ENCODE results near the gene WHRN.

WHRN gene

GRCh38 chr9:114400772-114401171 lies 104.5 kb downstream of the WHRN start:
- DNase-seq (ENCODE audit: low spot score) (no peak), FAIRE-seq (no peak)

- FAIRE-seq = no peak
- no peak for DNase-seq (ENCODE audit: low spot score)
Observed at GRCh38 chr9:114400219-114400618, 105.1 kb downstream of the WHRN start.

- no peak for DNase-seq (ENCODE audit: low spot score)
- no peak for FAIRE-seq
Observed at GRCh38 chr9:114399381-114399780, 105.9 kb downstream of the WHRN start.

- FAIRE-seq = no peak
- peak; percentile 82 for DNase-seq (ENCODE audit: low spot score)
Observed at GRCh38 chr9:114397848-114398605, 107.2 kb downstream of the WHRN start.

GRCh38 chr9:114397219-114397847 lies 107.9 kb downstream of the WHRN start:
- FAIRE-seq (no peak), DNase-seq (ENCODE audit: low spot score) (no peak)

GRCh38 chr9:114396558-114397218 lies 108.6 kb downstream of the WHRN start:
- no peak for FAIRE-seq
- DNase-seq (ENCODE audit: low spot score) = no peak

- FAIRE-seq (no peak), DNase-seq (ENCODE audit: low spot score) (no peak)
Observed at GRCh38 chr9:114395768-114396167, 109.5 kb downstream of the WHRN start.

- no peak for DNase-seq (ENCODE audit: low spot score)
- no peak for FAIRE-seq
Observed at GRCh38 chr9:114395334-114395617, 110.0 kb downstream of the WHRN start.

- DNase-seq (ENCODE audit: low spot score) (no peak), FAIRE-seq (no peak)
Observed at GRCh38 chr9:114394523-114395333, 110.5 kb downstream of the WHRN start.

GRCh38 chr9:114392749-114393112 lies 112.5 kb downstream of the WHRN start:
- no peak for FAIRE-seq

GRCh38 chr9:114390952-114391351 lies 114.3 kb downstream of the WHRN start:
- DNase-seq (ENCODE audit: low spot score) (no peak), FAIRE-seq (no peak)

More at GRCh38 chr9:114392749-114393112, 112.5 kb downstream of the WHRN start:
- DNase-seq (ENCODE audit: low spot score) = no peak

GRCh38 chr9:114389612-114390368 lies 115.5 kb downstream of the WHRN start:
- DNase-seq (ENCODE audit: low spot score) (no peak), FAIRE-seq (no peak)

- FAIRE-seq = no peak
- no peak for DNase-seq (ENCODE audit: low spot score)
Observed at GRCh38 chr9:114388764-114389375, 116.4 kb downstream of the WHRN start.

GRCh38 chr9:114388357-114388682 lies 117.0 kb downstream of the WHRN start:
- FAIRE-seq (no peak), DNase-seq (ENCODE audit: low spot score) (no peak)

GRCh38 chr9:114387680-114388356 lies 117.5 kb downstream of the WHRN start, which contains the start of gene AKNA:
AKNA (minus strand) TSS chr9:114387982; CDS start chr9:114381333, 6,649 bp downstream.
- no peak for FAIRE-seq
- DNase-seq (ENCODE audit: low spot score) = no peak

- DNase-seq (ENCODE audit: low spot score) (no peak), FAIRE-seq (no peak)
Observed at GRCh38 chr9:114386886-114387679, 118.2 kb downstream of the WHRN start.

- FAIRE-seq = no peak
Observed at GRCh38 chr9:114386361-114386885, 118.8 kb downstream of the WHRN start.

GRCh38 chr9:114385397-114386181 lies 119.7 kb downstream of the WHRN start:
- peak; percentile 62 for FAIRE-seq

More at GRCh38 chr9:114386361-114386885, 118.8 kb downstream of the WHRN start:
- DNase-seq (ENCODE audit: low spot score) = no peak

More at GRCh38 chr9:114385397-114386181, 119.7 kb downstream of the WHRN start:
- DNase-seq (ENCODE audit: low spot score) = peak; percentile 79

All from RCC 7860 (cell line).